ENCODE data around the gene LETM1.
A peak's percentile ranks its signal among the peaks of the same experiment; 100 is the strongest.

Gene LETM1

GRCh38 chr4:1792158-1792831, 63.7 kb downstream of the LETM1 start:
- CTCF ChIA-PET, result no interaction called here
- peak overlapping the region; percentile 91 for H3K27ac ChIP-seq
- no peak for TF ChIP-seq CTCF (conservative IDR thresholded peaks at IDR 0.05; ENCODE audit: low read depth)
- DNase-seq (ENCODE audit: low spot score), result no peak
- POLR2A ChIA-PET (ENCODE audit: low non-redundant PET), result no interaction called here

DNA sequence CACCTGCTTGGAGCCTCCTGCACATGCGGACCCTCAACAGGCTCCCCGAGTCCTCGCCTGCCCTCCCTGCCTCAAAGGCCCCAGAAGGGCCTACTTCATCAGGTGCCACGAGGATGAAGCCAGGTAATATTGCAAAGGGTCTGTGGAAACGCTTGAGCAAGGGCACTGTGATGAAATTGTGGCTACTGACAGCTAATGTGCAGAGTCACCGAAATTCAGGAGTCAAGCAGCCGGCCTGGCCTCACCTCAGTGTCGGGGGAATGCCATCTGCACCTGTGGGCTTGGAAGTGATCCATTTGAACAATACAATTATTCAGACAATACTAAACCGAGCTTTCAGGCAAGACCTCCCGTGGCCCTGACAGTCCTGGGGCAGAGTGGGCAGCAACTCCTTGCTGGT, 66.0 kb downstream of the LETM1 start:
- no peak for TF ChIP-seq CTCF (conservative IDR thresholded peaks at IDR 0.05; ENCODE audit: low read depth)
- POLR2A ChIA-PET (ENCODE audit: low non-redundant PET), result no interaction called here
- DNase-seq (ENCODE audit: low spot score), result no peak
- CTCF ChIA-PET, result no interaction called here
- H3K27ac ChIP-seq, result peak overlapping the region; percentile 91

- no peak for TF ChIP-seq CTCF (conservative IDR thresholded peaks at IDR 0.05; ENCODE audit: low read depth)
- ChIA-PET CTCF (interaction anchor here (1.4 kb wide), 1 partner anchor 21 kb away, joined by 3 read pairs; no protein-coding TSS in a partner anchor), POLR2A (ENCODE audit: low non-redundant PET) (no interaction called here)
- H3K27ac ChIP-seq, result peak overlapping the region; percentile 91
- DNase-seq (ENCODE audit: low spot score), result peak; percentile 54
Measured at GRCh38 chr4:1789552-1789951, 66.4 kb downstream of the LETM1 start.

- no peak for TF ChIP-seq CTCF (conservative IDR thresholded peaks at IDR 0.05; ENCODE audit: low read depth)
- DNase-seq (ENCODE audit: low spot score), result no peak
- POLR2A ChIA-PET (ENCODE audit: low non-redundant PET), result no interaction called here
- peak overlapping the region; percentile 91 for H3K27ac ChIP-seq
- CTCF ChIA-PET, result interaction anchor here (1.0 to 1.4 kb wide), 2 partner anchors 22 to 40 kb away, joined by 3 read pairs; no protein-coding TSS in a partner anchor
Measured at GRCh38 chr4:1788254-1788973, 67.5 kb downstream of the LETM1 start.

GRCh38 chr4:1787411-1788077, 68.4 kb downstream of the LETM1 start:
- peak overlapping the region; percentile 91 for H3K27ac ChIP-seq
- POLR2A ChIA-PET (ENCODE audit: low non-redundant PET), result no interaction called here
- CTCF ChIA-PET, result no interaction called here
- no peak for TF ChIP-seq CTCF (conservative IDR thresholded peaks at IDR 0.05; ENCODE audit: low read depth)
- no peak for DNase-seq (ENCODE audit: low spot score)

DNA sequence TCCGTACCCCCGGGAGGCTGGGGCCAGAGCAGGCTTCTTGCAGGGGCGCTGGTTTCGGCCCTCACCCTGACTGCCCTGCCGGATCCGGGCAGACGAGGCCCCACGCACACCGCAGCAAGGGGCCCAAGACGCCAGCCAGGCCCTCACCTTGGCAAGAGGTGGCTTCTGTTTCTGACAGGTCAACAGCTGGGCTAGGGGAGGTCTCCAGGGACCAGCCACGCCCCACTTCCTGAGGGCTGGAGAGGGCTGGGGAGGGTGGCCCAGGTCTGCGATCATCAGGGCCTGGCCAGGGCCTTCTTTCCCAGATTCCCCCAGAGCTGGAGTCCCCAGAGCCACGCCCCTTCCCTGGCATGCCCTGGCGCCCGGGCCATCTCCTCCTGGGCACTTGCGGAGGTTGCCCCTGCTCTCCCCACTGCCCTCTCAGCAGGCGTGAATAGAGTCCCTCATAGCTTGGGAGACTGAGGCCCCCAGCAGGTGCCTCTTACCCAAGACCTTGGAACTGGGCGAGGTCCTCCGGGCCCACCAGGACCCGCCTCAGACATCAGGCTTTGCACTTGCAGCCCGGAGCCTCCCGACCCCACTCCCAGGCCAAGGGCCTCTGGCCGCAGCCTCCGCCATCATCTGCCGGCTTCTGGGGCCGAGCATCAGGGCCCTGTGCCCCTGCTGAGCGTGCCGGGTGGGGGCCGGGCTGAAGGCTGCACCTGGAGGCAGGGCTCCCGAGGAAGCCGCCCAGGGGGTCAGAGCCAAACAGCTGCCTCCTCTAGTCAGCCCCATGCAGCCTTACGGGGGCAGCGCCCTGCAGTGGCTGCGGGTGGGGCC, 69.2 kb downstream of the LETM1 start:
- H3K27ac ChIP-seq, result peak overlapping the region; percentile 91
- DNase-seq (ENCODE audit: low spot score), result no peak
- no peak for TF ChIP-seq CTCF (conservative IDR thresholded peaks at IDR 0.05; ENCODE audit: low read depth)
- POLR2A ChIA-PET (ENCODE audit: low non-redundant PET), result no interaction called here
- CTCF ChIA-PET, result no interaction called here

All from RWPE1 (cell line).